Ectodermal cell (in vitro differentiated cells): ENCODE data around the gene ZNF609. TPM values are rescaled to one million over a fixed set of nuclear protein-coding genes. Genes with fewer than 3 reads are reported as not detected.
A peak's percentile ranks its signal among the peaks of the same experiment; 100 is the strongest.

ENCODE experiments used
- H3K27ac ChIP-seq: 2 replicates; pipeline ENCODE4 v1.7.0; 2013; ENCODE audit warnings: mild to moderate bottlenecking, low read depth, low read length; ENCODE audit not compliant: insufficient read depth, poor library complexity, severe bottlenecking
- H3K27me3 ChIP-seq: 2 replicates; pipeline ENCODE4 v1.7.0; 2013; ENCODE audit warnings: mild to moderate bottlenecking, low read length; ENCODE audit not compliant: insufficient read depth, control insufficient read depth, poor library complexity, severe bottlenecking
- H3K36me3 ChIP-seq: one replicate; pipeline ENCODE4 v1.7.0; 2013; ENCODE audit warnings: low read length; ENCODE audit not compliant: control insufficient read depth, insufficient read depth
- H3K4me1 ChIP-seq: one replicate; pipeline ENCODE4 v1.7.0; 2013; ENCODE audit warnings: low read length; ENCODE audit not compliant: control insufficient read depth, insufficient read depth
- H3K4me3 ChIP-seq: 2 replicates; pipeline ENCODE4 v1.7.0; 2013; ENCODE audit warnings: low read depth, low read length, control low read depth; ENCODE audit not compliant: insufficient read depth
- H3K9me3 ChIP-seq: 2 replicates; pipeline ENCODE4 v1.7.0; 2013; ENCODE audit warnings: mild to moderate bottlenecking, low read length, moderate library complexity; ENCODE audit not compliant: control insufficient read depth
- WGBS, 2 experiments: methylation state at CpG; one replicate each; pipeline ENCODE4 v1.1.7; 2013; ENCODE audit warnings: missing lambda C conversion rate in 2 of 2; 5-methylcytosine and 5-hydroxymethylcytosine counted together
- polyA plus RNA-seq, 4 experiments: library from polyadenylated mRNA; stranded (reverse); fragments of 50-300 nt; gene quantifications; one replicate each; pipeline ENCODE4 v1.2.3, GENCODE V29; 2013

ZNF609 gene, protein sequence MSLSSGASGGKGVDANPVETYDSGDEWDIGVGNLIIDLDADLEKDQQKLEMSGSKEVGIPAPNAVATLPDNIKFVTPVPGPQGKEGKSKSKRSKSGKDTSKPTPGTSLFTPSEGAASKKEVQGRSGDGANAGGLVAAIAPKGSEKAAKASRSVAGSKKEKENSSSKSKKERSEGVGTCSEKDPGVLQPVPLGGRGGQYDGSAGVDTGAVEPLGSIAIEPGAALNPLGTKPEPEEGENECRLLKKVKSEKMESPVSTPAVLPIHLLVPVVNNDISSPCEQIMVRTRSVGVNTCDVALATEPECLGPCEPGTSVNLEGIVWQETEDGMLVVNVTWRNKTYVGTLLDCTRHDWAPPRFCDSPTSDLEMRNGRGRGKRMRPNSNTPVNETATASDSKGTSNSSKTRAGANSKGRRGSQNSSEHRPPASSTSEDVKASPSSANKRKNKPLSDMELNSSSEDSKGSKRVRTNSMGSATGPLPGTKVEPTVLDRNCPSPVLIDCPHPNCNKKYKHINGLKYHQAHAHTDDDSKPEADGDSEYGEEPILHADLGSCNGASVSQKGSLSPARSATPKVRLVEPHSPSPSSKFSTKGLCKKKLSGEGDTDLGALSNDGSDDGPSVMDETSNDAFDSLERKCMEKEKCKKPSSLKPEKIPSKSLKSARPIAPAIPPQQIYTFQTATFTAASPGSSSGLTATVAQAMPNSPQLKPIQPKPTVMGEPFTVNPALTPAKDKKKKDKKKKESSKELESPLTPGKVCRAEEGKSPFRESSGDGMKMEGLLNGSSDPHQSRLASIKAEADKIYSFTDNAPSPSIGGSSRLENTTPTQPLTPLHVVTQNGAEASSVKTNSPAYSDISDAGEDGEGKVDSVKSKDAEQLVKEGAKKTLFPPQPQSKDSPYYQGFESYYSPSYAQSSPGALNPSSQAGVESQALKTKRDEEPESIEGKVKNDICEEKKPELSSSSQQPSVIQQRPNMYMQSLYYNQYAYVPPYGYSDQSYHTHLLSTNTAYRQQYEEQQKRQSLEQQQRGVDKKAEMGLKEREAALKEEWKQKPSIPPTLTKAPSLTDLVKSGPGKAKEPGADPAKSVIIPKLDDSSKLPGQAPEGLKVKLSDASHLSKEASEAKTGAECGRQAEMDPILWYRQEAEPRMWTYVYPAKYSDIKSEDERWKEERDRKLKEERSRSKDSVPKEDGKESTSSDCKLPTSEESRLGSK (N-terminal part only)
- polyA plus RNA-seq (2013, experiment 1 of 4) = 41.4 TPM
- polyA plus RNA-seq (2013, experiment 2 of 4) = 46.6 TPM
- polyA plus RNA-seq (2013, experiment 3 of 4) = 29.7 TPM
- polyA plus RNA-seq (2013, experiment 4 of 4) = 35.5 TPM

- H3K27ac ChIP-seq = peak within 1 kb of the TSS; percentile 80
- WGBS, 2 experiments = 1% methylated on average over 45 of the region's 45 CpGs
- no peaks in the 10 kb centered on the region for H3K9me3 ChIP-seq
- H3K4me1 ChIP-seq = peaks cover 59% of the 10 kb centered on the region
- H3K36me3 ChIP-seq = no peaks in the 10 kb centered on the region
- H3K4me3 ChIP-seq = peak within 1 kb of the TSS; percentile 60
- H3K27me3 ChIP-seq = no peaks in the 10 kb centered on the region
Measured at GRCh38 chr15:64460206-64460723, at the start of gene ZNF609. TSS of gene ZNF609 (plus strand) at chr15:64460578. CDS start at chr15:64499420, 38,842 bp downstream.

GRCh38 chr15:64412216-64412615 is 48.2 kb upstream of the ZNF609 start:
- Histone ChIP-seq H3K36me3 (peaks cover 18% of the 10 kb centered on the region), H3K4me1 (no peaks in the 10 kb centered on the region), H3K9me3 (no peaks in the 10 kb centered on the region), H3K27ac (no peak overlapping the region), H3K4me3 (no peak overlapping the region), H3K27me3 (no peaks in the 10 kb centered on the region)
- WGBS, 2 experiments = 95% methylated on average over 2 of the region's 2 CpGs

GRCh38 chr15:64422697-64423096 is 37.7 kb upstream of the ZNF609 start:
- Histone ChIP-seq H3K27me3 (no peaks in the 10 kb centered on the region), H3K36me3 (peaks cover 17% of the 10 kb centered on the region), H3K9me3 (no peaks in the 10 kb centered on the region), H3K27ac (no peak overlapping the region), H3K4me1 (no peaks in the 10 kb centered on the region), H3K4me3 (no peak overlapping the region)
- WGBS, 2 experiments = 86 to 96% methylated on average over 1 to 2 of the region's 2 CpGs

GRCh38 chr15:64423970-64424369 is 36.4 kb upstream of the ZNF609 start:
- H3K9me3 ChIP-seq = no peaks in the 10 kb centered on the region
- peaks cover 17% of the 10 kb centered on the region for H3K36me3 ChIP-seq
- H3K4me3 ChIP-seq = no peak overlapping the region
- H3K4me1 ChIP-seq = no peaks in the 10 kb centered on the region
- no peak overlapping the region for H3K27ac ChIP-seq
- no peaks in the 10 kb centered on the region for H3K27me3 ChIP-seq
- WGBS, 2 experiments = 93 to 96% methylated on average over 5 to 6 of the region's 6 CpGs

- H3K4me3 ChIP-seq = no peak overlapping the region
- H3K9me3 ChIP-seq = no peaks in the 10 kb centered on the region
- peaks cover 11% of the 10 kb centered on the region for H3K36me3 ChIP-seq
- 92 to 99% methylated on average over 3 of the region's 3 CpGs for WGBS, 2 experiments
- H3K4me1 ChIP-seq = peaks cover 5% of the 10 kb centered on the region
- H3K27ac ChIP-seq = no peak overlapping the region
- no peaks in the 10 kb centered on the region for H3K27me3 ChIP-seq
Measured at GRCh38 chr15:64425221-64425620, 35.2 kb upstream of the ZNF609 start.

GRCh38 chr15:64426845-64427465 is 33.4 kb upstream of the ZNF609 start:
- H3K36me3 ChIP-seq = peaks cover 11% of the 10 kb centered on the region
- peaks cover 11% of the 10 kb centered on the region for H3K4me1 ChIP-seq
- no peak overlapping the region for H3K27ac ChIP-seq
- H3K9me3 ChIP-seq = no peaks in the 10 kb centered on the region
- WGBS, 2 experiments = 93 to 96% methylated on average over 7 of the region's 7 CpGs
- no peaks in the 10 kb centered on the region for H3K27me3 ChIP-seq
- no peak overlapping the region for H3K4me3 ChIP-seq

DNA sequence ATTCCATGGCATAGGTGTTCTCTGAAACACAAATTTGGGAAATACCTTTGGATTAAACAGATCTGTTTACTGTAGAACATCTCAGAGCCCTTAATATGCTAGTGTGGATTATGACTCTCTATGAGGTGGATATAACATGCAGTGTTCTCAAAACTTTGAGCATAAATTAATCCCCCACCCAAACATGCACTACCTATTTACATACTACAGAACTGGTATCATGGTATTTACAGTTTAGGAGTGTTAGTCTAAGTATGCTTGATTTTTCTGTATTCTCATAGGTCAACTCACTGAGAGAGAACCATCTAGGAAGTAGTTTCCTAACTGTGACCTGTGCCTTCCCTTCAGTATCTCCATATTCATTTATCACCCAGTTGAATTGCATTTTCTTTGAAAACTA is 30.9 kb upstream of the ZNF609 start:
- Histone ChIP-seq H3K4me3 (no peak overlapping the region), H3K9me3 (no peaks in the 10 kb centered on the region), H3K36me3 (peaks cover 11% of the 10 kb centered on the region), H3K27me3 (no peaks in the 10 kb centered on the region), H3K4me1 (peaks cover 11% of the 10 kb centered on the region), H3K27ac (no peak overlapping the region)

DNA sequence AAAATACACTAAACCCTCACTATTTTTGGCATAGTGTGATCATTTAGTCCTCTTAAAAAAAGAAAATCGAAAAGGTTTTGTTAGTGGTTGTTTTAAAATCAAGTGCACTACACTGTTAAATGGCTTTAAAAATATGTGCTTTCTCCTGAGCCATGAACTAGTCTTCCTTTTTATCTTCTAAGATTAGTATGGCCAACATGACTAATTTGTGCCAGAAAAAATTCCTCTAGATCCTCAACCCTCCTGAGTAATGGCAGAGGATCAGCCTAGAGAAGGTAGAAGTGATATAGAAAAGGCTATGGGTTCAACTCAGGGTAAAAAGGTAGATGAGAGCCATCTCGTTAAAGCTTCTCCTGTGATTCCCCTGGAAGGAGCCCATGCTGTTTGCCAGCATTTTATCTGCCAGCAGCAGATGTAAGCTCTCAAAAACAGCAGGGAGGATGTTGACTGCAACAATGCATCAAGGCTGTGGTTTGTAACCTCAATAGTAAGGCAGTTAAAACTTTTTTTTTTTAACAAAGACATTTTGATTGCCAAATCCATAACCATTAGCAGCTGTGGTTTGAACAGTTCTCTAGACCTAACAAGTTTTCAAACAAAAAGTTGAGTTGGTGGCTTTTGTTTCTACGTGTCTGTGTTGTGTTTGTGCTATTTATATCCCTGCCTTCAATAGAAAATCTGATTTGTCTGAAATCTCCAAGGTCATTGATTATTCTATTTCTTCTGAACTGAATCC is 30.2 kb upstream of the ZNF609 start:
- H3K4me1 ChIP-seq = peaks cover 11% of the 10 kb centered on the region
- H3K4me3 ChIP-seq = no peak overlapping the region
- H3K27ac ChIP-seq = no peak overlapping the region
- H3K27me3 ChIP-seq = no peaks in the 10 kb centered on the region
- no peaks in the 10 kb centered on the region for H3K9me3 ChIP-seq
- H3K36me3 ChIP-seq = peaks cover 6% of the 10 kb centered on the region
- 30 to 50% methylated on average over 2 to 3 of the region's 3 CpGs for WGBS, 2 experiments

- Histone ChIP-seq H3K36me3 (no peaks in the 10 kb centered on the region), H3K27ac (no peak overlapping the region)
- 80 to 94% methylated on average over 1 of the region's 1 CpG for WGBS, 2 experiments
Measured at GRCh38 chr15:64437982-64438381, 22.4 kb upstream of the ZNF609 start.

More at GRCh38 chr15:64437982-64438381, 22.4 kb upstream of the ZNF609 start:
- no peaks in the 10 kb centered on the region for H3K27me3 ChIP-seq
- no peaks in the 10 kb centered on the region for H3K4me1 ChIP-seq
- H3K4me3 ChIP-seq = no peak overlapping the region
- no peaks in the 10 kb centered on the region for H3K9me3 ChIP-seq
